Measurements from ENCODE around the gene SLMAP.

- TF ChIP-seq CTCF (IDR thresholded peaks at IDR 0.05 in 4 of 5, conservative IDR thresholded peaks at IDR 0.05 in 1 of 5) (no peak), POLR2A (IDR thresholded peaks at IDR 0.05) (no peak)
Measured at GRCh38 chr3:57956119-57956832, 200.2 kb downstream of the SLMAP start.
